HepG2 (cell line): ENCODE data around the gene AADACL4. TPM values are rescaled to one million over a fixed set of nuclear protein-coding genes. Genes with fewer than 3 reads are reported as not detected.
A peak's percentile ranks its signal among the peaks of the same experiment; 100 is the strongest.

ENCODE experiments used
- CBX1 ChIP-seq: IDR thresholded peaks from one replicate; pipeline ENCODE4 v1.6.1; 2016; ENCODE audit warnings: antibody characterized with exemption, low read depth
- CSRNP2 ChIP-seq: sonication (generic); formaldehyde crosslinking; conservative IDR thresholded peaks from 2 replicates; pipeline ENCODE4 v1.8.0; 2022; ENCODE audit warnings: low read depth, missing genetic modification reagents
- E2F1 ChIP-seq: sonication (generic); formaldehyde crosslinking; IDR thresholded peaks from 2 replicates; pipeline ENCODE4 v1.5.0; 2020; ENCODE audit warnings: missing genetic modification reagents
- ELF3 ChIP-seq: IDR thresholded peaks from 2 replicates; pipeline ENCODE4 v1.6.1; 2016; ENCODE audit warnings: missing genetic modification reagents, missing compliant biosample characterization
- EZH2 ChIP-seq: conservative IDR thresholded peaks from 2 replicates; pipeline ENCODE4 v1.6.1; 2012; ENCODE audit warnings: mild to moderate bottlenecking, low read depth, low read length, moderate library complexity
- ISX ChIP-seq: sonication (generic); formaldehyde crosslinking; conservative IDR thresholded peaks from 2 replicates; pipeline ENCODE4 v1.5.0; 2020; ENCODE audit warnings: missing genetic modification reagents
- KAT8 ChIP-seq: IDR thresholded peaks from 2 replicates; pipeline ENCODE4 v1.6.1; 2016; ENCODE audit warnings: missing genetic modification reagents, missing compliant biosample characterization
- KDM5B ChIP-seq: sonication (generic); formaldehyde crosslinking; IDR thresholded peaks from 2 replicates; pipeline ENCODE4 v1.4.0; 2020; ENCODE audit warnings: missing genetic modification reagents, mild to moderate bottlenecking, borderline replicate concordance
- MED13 ChIP-seq: sonication (generic); formaldehyde crosslinking; IDR thresholded peaks from 2 replicates; pipeline ENCODE4 v1.5.0; 2020; ENCODE audit warnings: missing genetic modification reagents
- PHF21A ChIP-seq: sonication (generic); formaldehyde crosslinking; IDR thresholded peaks from 2 replicates; pipeline ENCODE4 v1.5.0; 2020; ENCODE audit warnings: mild to moderate bottlenecking, missing genetic modification reagents
- RFX1 ChIP-seq: fragments of 450-650 bp; IDR thresholded peaks from 2 replicates; pipeline ENCODE4 v1.6.1; 2017
- RFXAP ChIP-seq: sonication (generic); formaldehyde crosslinking; IDR thresholded peaks from 2 replicates; pipeline ENCODE4 v1.4.0; 2020; ENCODE audit warnings: missing genetic modification reagents, borderline replicate concordance
- SIN3B ChIP-seq: fragments of 150-350 bp; IDR thresholded peaks from 2 replicates; pipeline ENCODE4 v1.6.1; 2014; ENCODE audit warnings: low read length
- SKIL ChIP-seq: sonication (generic); formaldehyde crosslinking; IDR thresholded peaks from 2 replicates; pipeline ENCODE4 v1.8.0; 2022; ENCODE audit warnings: missing genetic modification reagents, mild to moderate bottlenecking, moderate library complexity, borderline replicate concordance
- THYN1 ChIP-seq: sonication (generic); formaldehyde crosslinking; IDR thresholded peaks from 2 replicates; pipeline ENCODE4 v1.8.1; 2023; ENCODE audit warnings: low read depth, mild to moderate bottlenecking, moderate library complexity, missing genetic modification reagents, borderline replicate concordance
- ZBTB38 ChIP-seq: sonication (generic); formaldehyde crosslinking; IDR thresholded peaks from 2 replicates; pipeline ENCODE4 v1.5.1; 2020; ENCODE audit warnings: mild to moderate bottlenecking, missing genetic modification reagents
- ZFP36L1 ChIP-seq: sonication (generic); formaldehyde crosslinking; IDR thresholded peaks from 2 replicates; pipeline ENCODE4 v1.8.0; 2022; ENCODE audit warnings: mild to moderate bottlenecking, missing genetic modification reagents, moderate library complexity
- ZNF350 ChIP-seq: sonication (generic); formaldehyde crosslinking; IDR thresholded peaks from 2 replicates; pipeline ENCODE4 v1.4.0; 2020; ENCODE audit warnings: mild to moderate bottlenecking, low read depth, missing genetic modification reagents, borderline replicate concordance
- ZNF503 ChIP-seq: sonication (generic); formaldehyde crosslinking; IDR thresholded peaks from 2 replicates; pipeline ENCODE4 v1.4.0; 2020; ENCODE audit warnings: missing genetic modification reagents
- ZNF562 ChIP-seq: sonication (generic); formaldehyde crosslinking; IDR thresholded peaks from 2 replicates; pipeline ENCODE4 v1.8.0; 2022; ENCODE audit warnings: missing genetic modification reagents, borderline replicate concordance
- ZNF598 ChIP-seq: sonication (generic); formaldehyde crosslinking; IDR thresholded peaks from 2 replicates; pipeline ENCODE4 v1.5.1; 2020; ENCODE audit warnings: mild to moderate bottlenecking, missing genetic modification reagents, borderline replicate concordance
- ZNF678 ChIP-seq: sonication (generic); formaldehyde crosslinking; IDR thresholded peaks from 2 replicates; pipeline ENCODE4 v1.4.0; 2020; ENCODE audit warnings: mild to moderate bottlenecking, missing genetic modification reagents
- ZNF720 ChIP-seq: sonication (generic); formaldehyde crosslinking; IDR thresholded peaks from 2 replicates; pipeline ENCODE4 v1.4.0; 2020; ENCODE audit warnings: missing genetic modification reagents
- ZSCAN30 ChIP-seq: sonication (generic); formaldehyde crosslinking; IDR thresholded peaks from 2 replicates; pipeline ENCODE4 v1.5.0; 2020; ENCODE audit warnings: mild to moderate bottlenecking, missing genetic modification reagents
- polyA plus RNA-seq, 8 experiments: library from polyadenylated mRNA; depleted of rRNA in 3 of 8; stranded (reverse) in 7 of 8; unstranded in 1 of 8; fragments of >200 nt; fragmentation: Illumina TruSeq in 4 of 8; extraction: Trizol in 4 of 8; gene quantifications; 2 replicates each; pipeline versions ENCODE4 v1.2.1 to v1.2.3, GENCODE V29; 2011 to 2016; ENCODE audit warnings: low read depth in 4 of 8, missing spikeins in 1 of 8, mixed read lengths in 1 of 8; ENCODE audit not compliant: insufficient read depth in 1 of 8
- total RNA-seq, 5 experiments: library from RNA; depleted of rRNA; stranded (reverse); fragments of >200 nt; fragmentation: Illumina TruSeq; extraction: Trizol; gene quantifications; 2 replicates each; pipeline ENCODE4 v1.2.3, GENCODE V29; 2016; ENCODE audit warnings: low read depth in 1 of 5

Gene AADACL4
- total and polyA plus RNA-seq, 2 of the 13 experiments (the other 11 are each of a cell fraction or from before 2014, with no cell fraction given): not detected

- TF ChIP-seq CSRNP2 (CRISPR knock-in tag) (no peak), MED13 (CRISPR knock-in tag) (no peak), CBX1 (no peak), RFXAP (no peak), ZNF720 (CRISPR knock-in tag) (no peak), ISX (CRISPR knock-in tag) (no peak), THYN1 (CRISPR knock-in tag) (no peak), E2F1 (CRISPR knock-in tag) (no peak), ZNF598 (CRISPR knock-in tag) (no peak; the same call in 1 of the 2 replicates), PHF21A (CRISPR knock-in tag) (peak; percentile 68), ZFP36L1 (CRISPR knock-in tag) (peak; percentile 66; the same call in 1 of the 2 replicates), ZNF562 (CRISPR knock-in tag) (no peak), KDM5B (CRISPR knock-in tag) (no peak), ZNF678 (CRISPR knock-in tag) (no peak), EZH2 (no peak), ZNF503 (CRISPR knock-in tag) (peak; percentile 67; the same call in 1 of the 2 replicates), ELF3 (CRISPR knock-in tag) (peak; percentile 83), KAT8 (CRISPR knock-in tag) (peak; percentile 72), ZBTB38 (CRISPR knock-in tag) (peak; percentile 62), ZSCAN30 (CRISPR knock-in tag) (no peak), RFX1 (no peak), SKIL (CRISPR knock-in tag) (peak; percentile 99), SIN3B (no peak), ZNF350 (CRISPR knock-in tag) (peak; percentile 53; the same call in 1 of the 2 replicates)
Observed at GRCh38 chr1:12604114-12604874, 39.6 kb upstream of the AADACL4 start (continued).
